ENCODE data around the gene SNTN. TPM values are rescaled to one million over a fixed set of nuclear protein-coding genes. Genes with fewer than 3 reads are reported as not detected.

Gene SNTN
- total RNA-seq, 2 experiments from 2014 or later = not detected

- intact Hi-C loops (cut with micrococcal nuclease) = no loop called here
- H3K4me1 Mint-ChIP-seq (ENCODE audit: low read depth) = no peaks in the 10 kb centered on the region
- DNase-seq (no peak), ATAC-seq (no peak)
- POLR2A ChIA-PET = no interaction called here
- H3K27me3 Mint-ChIP-seq = no peaks in the 10 kb centered on the region
- H3K27ac Mint-ChIP-seq = no peak overlapping the region
- no peak overlapping the region for H3K4me3 Mint-ChIP-seq
- H3K36me3 Mint-ChIP-seq (ENCODE audit: low read depth) = no peaks in the 10 kb centered on the region
- no peak for TF ChIP-seq CTCF (IDR thresholded peaks at IDR 0.05)
- H3K9me3 Mint-ChIP-seq = no peaks in the 10 kb centered on the region
- CTCF ChIA-PET = no interaction called here
Observed at GRCh38 chr3:63705092-63705645, 52.7 kb downstream of the SNTN start.

GRCh38 chr3:63706321-63707085 lies 54.0 kb downstream of the SNTN start:
- Mint-ChIP-seq H3K4me1 (ENCODE audit: low read depth) (no peaks in the 10 kb centered on the region), H3K9me3 (no peaks in the 10 kb centered on the region), H3K36me3 (ENCODE audit: low read depth) (no peaks in the 10 kb centered on the region), H3K27me3 (no peaks in the 10 kb centered on the region), H3K4me3 (no peak overlapping the region), H3K27ac (no peak overlapping the region)
- ATAC-seq = no peak
- no peak for TF ChIP-seq CTCF (IDR thresholded peaks at IDR 0.05)
- no peak for DNase-seq
- POLR2A ChIA-PET = no interaction called here
- intact Hi-C loops (cut with micrococcal nuclease) = no loop called here
- CTCF ChIA-PET = no interaction called here

GRCh38 chr3:63707731-63708130 lies 55.3 kb downstream of the SNTN start:
- CTCF ChIA-PET = interaction anchor here (1.4 kb wide), 1 partner anchor 358 kb away, joined by 3 read pairs; no protein-coding TSS in a partner anchor
- no peaks in the 10 kb centered on the region for H3K36me3 Mint-ChIP-seq (ENCODE audit: low read depth)

GRCh38 chr3:63709576-63709975 lies 57.1 kb downstream of the SNTN start:
- no peak for ATAC-seq
- no peaks in the 10 kb centered on the region for H3K27me3 Mint-ChIP-seq
- POLR2A ChIA-PET = no interaction called here
- no peak overlapping the region for H3K4me3 Mint-ChIP-seq
- no peak for TF ChIP-seq CTCF (IDR thresholded peaks at IDR 0.05)
- no peaks in the 10 kb centered on the region for H3K9me3 Mint-ChIP-seq
- no peaks in the 10 kb centered on the region for H3K4me1 Mint-ChIP-seq (ENCODE audit: low read depth)
- no peak overlapping the region for H3K27ac Mint-ChIP-seq
- no peak for DNase-seq
- intact Hi-C loops (cut with micrococcal nuclease) = no loop called here
- CTCF ChIA-PET = no interaction called here
- H3K36me3 Mint-ChIP-seq (ENCODE audit: low read depth) = no peaks in the 10 kb centered on the region

More at GRCh38 chr3:63707731-63708130, 55.3 kb downstream of the SNTN start:
- intact Hi-C loops (cut with micrococcal nuclease) = no loop called here
- no peak overlapping the region for H3K4me3 Mint-ChIP-seq
- no peaks in the 10 kb centered on the region for H3K9me3 Mint-ChIP-seq
- no peak for TF ChIP-seq CTCF (IDR thresholded peaks at IDR 0.05)
- ATAC-seq (no peak), DNase-seq (no peak)
- POLR2A ChIA-PET = no interaction called here
- no peaks in the 10 kb centered on the region for H3K27me3 Mint-ChIP-seq
- H3K27ac Mint-ChIP-seq = no peak overlapping the region
- no peaks in the 10 kb centered on the region for H3K4me1 Mint-ChIP-seq (ENCODE audit: low read depth)

Other genes with a start within 250 kb of the SNTN start
- gene C3orf49, start 166.6 kb downstream of the SNTN start, total RNA-seq = not detected
- gene THOC7, start 211.1 kb downstream of the SNTN start, total RNA-seq = 10 to 100 TPM; 85.0 to 85.5 TPM
- gene ATXN7, start 211.2 kb downstream of the SNTN start, total RNA-seq = 10 to 100 TPM; 22.5 to 25.9 TPM

Measured in activated CD8-positive, alpha-beta T cell treated with anti-CD3 and anti-CD28 coated beads for 36 hours (primary cell).